SK-N-SH treated with all-trans-retinoic acid at 6 μM for 48 hours (cell line): ENCODE results near the gene IL11RA.

Experiments used
- PPARA ChIP-seq: fragments of 250-450 bp; sonication (Bioruptor Pico); IDR thresholded peaks from 2 replicates; pipeline ENCODE4 v1.5.0; 2020; ENCODE audit warnings: mild to moderate bottlenecking, borderline replicate concordance
- TCF4 ChIP-seq: fragments of 250-450 bp; sonication (Bioruptor Pico); IDR thresholded peaks from 2 replicates; pipeline ENCODE4 v1.8.0; 2021; ENCODE audit warnings: mild to moderate bottlenecking, moderate library complexity, borderline replicate concordance

DNA sequence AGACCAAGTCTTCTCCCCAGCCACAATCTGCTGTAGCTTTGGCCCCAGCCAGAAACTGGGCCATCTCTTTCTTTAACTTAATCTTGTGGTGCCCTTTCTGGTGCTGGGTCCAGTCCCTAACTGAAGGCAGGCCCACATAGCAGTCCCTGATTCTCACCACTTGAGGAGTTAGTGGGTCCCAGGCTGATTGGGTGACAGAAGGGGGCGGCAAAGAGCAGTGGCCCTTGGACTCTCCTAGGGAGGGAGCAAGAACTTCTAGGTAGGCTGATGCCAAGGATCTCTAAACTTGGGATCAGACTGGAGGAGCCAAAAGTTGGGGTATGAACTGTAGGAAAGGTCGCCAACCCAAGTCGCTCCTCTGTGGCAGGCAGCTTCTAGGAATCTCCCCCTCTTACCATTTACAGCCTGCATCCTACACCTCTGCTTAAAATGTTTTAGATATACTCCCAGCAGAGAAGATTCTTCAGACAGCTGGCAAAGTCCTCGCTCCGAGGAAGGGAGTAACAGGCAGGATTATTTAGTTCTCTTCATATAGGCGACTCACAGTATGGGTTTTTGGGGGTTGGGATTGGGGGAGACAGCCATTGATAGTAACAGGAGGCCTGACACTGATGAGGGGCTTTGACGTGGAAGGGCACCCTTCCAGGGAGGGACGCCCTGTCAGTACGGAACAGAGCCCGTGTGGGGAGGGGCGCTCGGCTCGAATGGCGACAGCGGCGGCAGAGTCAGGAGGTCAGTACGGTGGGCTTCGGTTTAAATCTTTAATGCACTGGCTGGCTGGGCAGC, 12.5 kb downstream of the IL11RA start:
- no peak for TF ChIP-seq PPARA (CRISPR knock-in tag)
- TF ChIP-seq TCF4 (CRISPR knock-in tag): no peak
